Measurements from ENCODE around the gene PGM3. TPM values are rescaled to one million over a fixed set of nuclear protein-coding genes. Genes with fewer than 3 reads are reported as not detected.
A peak's percentile ranks its signal among the peaks of the same experiment; 100 is the strongest.

The PGM3 gene
- total and polyA plus RNA-seq, 5 experiments from 2014 or later, result 5.4 to 31.7 (median 8.4) TPM

DNA sequence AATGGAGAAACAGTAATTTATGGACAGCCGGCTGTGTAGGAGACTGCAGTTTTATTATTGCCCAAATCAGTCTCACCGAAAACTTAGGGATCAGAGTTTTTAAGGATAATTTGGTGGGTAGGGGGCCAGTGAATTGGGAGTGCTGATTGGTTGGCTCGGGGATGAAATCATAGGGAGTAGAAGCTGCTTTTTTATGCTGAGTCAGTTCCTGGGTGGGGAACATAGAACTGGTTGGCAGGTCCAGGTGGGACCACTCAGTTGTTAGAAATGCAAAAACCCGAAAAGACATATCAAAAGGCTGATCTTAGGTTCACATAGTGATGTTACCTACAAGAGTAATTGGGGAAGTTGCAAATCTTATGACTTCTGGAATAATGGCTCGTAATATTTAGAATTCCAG lies 66.3 kb downstream of the PGM3 start:
- ATAC-seq (no peak), DNase-seq (no peak)
- peaks cover 0 to 2% (median 0%) of the 10 kb centered on the region in 4 donors for H3K4me1 Mint-ChIP-seq
- POLR2A ChIA-PET, result no interaction called here
- H3K27ac Mint-ChIP-seq, result peak overlapping the region in 1 of 10 donors; percentile 81
- H3K9me3 Mint-ChIP-seq, result no peaks in the 10 kb centered on the region
- no peak overlapping the region for H3K4me3 Mint-ChIP-seq
- peaks cover 0 to 89% (median 32%) of the 10 kb centered on the region in 3 donors for H3K36me3 Mint-ChIP-seq
- H3K27me3 Mint-ChIP-seq, result no peaks in the 10 kb centered on the region

DNA sequence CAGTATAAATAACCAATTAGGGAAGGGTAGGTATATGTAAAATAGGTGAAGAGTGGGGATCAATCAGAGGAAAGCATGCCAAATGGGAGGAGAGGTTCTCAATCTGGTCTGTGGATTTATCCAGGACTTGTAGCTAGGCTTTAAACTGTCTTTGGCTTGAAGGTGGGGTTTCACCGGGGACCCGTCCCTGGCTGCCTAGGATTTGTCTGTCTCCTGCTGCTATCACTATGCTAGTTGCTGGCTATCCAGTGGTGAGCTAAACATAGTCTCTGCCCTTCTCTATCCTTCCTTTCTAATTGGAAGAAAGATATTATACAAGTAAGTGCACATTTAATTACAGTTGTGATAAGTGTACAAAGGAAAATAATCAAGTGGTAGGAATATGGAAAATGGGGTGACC lies 66.8 kb downstream of the PGM3 start:
- no peak for ATAC-seq
- peaks cover 0 to 85% (median 31%) of the 10 kb centered on the region in 3 donors for H3K36me3 Mint-ChIP-seq
- no peaks in the 10 kb centered on the region for H3K9me3 Mint-ChIP-seq

DNA sequence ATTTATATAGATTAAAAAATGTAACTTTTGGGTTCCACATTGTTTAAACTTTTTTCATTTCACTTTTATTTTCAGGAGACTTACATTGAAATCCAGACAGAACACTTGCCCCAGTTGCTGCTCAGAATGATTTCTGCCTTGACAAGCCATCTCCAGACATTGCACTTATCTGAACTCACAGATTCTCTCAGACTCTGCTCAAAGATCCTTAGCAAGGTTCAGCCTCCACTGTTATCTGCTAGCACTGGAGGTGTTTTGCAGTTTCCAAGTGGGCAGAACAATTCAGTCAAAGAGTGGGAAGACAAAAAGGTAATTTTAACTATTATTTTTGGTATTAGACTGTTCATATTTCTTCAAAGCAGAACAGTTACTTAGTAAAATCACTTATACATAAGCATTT lies 67.6 kb downstream of the PGM3 start:
- Mint-ChIP-seq H3K27ac (peak overlapping the region in 1 of 10 donors; percentile 64), H3K4me1 (peaks cover 0 to 2% (median 0%) of the 10 kb centered on the region in 4 donors), H3K27me3 (no peaks in the 10 kb centered on the region), H3K4me3 (no peak overlapping the region), H3K36me3 (peaks cover 0 to 82% (median 30%) of the 10 kb centered on the region in 3 donors), H3K9me3 (no peaks in the 10 kb centered on the region)
- POLR2A ChIA-PET, result no interaction called here
- DNase-seq, result no peak
- ATAC-seq, result no peak

More for the DNA sequence above, 66.8 kb downstream of the PGM3 start:
- no peak for DNase-seq
- Mint-ChIP-seq H3K27me3 (no peaks in the 10 kb centered on the region), H3K4me1 (peaks cover 0 to 2% (median 0%) of the 10 kb centered on the region in 4 donors), H3K4me3 (no peak overlapping the region), H3K27ac (peak overlapping the region in 2 of 10 donors; percentile 1 to 81)
- POLR2A ChIA-PET, result no interaction called here

DNA sequence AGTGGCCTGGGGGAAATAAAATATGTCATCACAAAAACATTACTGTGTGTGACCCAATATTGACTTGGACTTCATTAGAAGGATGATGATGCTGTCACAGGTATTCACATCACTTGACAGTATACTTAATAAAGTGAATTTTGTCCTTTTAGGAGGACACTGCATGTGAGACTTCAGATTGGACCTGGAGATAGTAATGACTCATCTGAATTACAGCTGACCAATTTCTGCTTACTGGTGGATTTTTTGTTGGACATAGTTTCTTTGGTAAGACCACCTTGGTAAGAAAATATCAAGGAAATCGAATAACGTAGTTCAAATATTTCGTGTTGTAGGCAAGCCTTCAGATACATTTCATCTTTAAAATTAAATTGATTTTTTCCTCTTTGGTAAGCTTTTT lies 68.5 kb downstream of the PGM3 start:
- Mint-ChIP-seq H3K9me3 (no peaks in the 10 kb centered on the region), H3K27me3 (no peaks in the 10 kb centered on the region), H3K36me3 (peaks cover 1 to 78% (median 30%) of the 10 kb centered on the region in 3 donors), H3K4me3 (no peak overlapping the region), H3K4me1 (peaks cover 0 to 2% (median 0%) of the 10 kb centered on the region in 4 donors), H3K27ac (peak overlapping the region in 2 of 10 donors; percentile 61 to 73)
- no peak for DNase-seq
- ATAC-seq, result no peak
- POLR2A ChIA-PET, result no interaction called here

DNA sequence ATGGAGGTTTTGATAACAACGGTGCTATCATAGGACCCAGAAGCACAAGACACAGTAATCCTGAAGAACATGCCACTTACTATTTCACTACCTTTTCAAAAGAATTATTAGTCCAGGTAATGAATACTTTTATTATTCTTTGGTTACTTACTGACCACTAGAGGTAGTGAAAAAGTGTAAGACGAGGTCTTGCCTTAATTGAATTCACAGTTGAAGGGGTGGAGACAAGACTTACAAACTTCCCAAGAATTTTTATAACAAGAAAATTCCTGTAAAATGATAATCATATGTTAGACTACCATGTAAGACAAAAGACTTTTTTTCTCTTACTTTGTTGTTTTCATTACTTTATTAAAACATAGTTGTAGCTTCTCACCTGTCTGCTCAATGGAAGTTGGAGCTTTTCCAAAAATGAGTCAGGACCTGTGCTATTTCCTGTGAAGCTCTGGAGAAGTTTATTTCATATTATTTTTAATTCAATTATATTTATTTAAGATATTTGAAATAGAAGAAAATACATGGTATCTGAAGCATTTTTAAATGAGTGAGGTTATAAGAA lies 73.2 kb downstream of the PGM3 start:
- ATAC-seq, result no peak
- DNase-seq, result no peak
- POLR2A ChIA-PET, result no interaction called here
- no peaks in the 10 kb centered on the region for H3K9me3 Mint-ChIP-seq
- no peak overlapping the region for H3K4me3 Mint-ChIP-seq
- no peaks in the 10 kb centered on the region for H3K4me1 Mint-ChIP-seq
- no peaks in the 10 kb centered on the region for H3K27me3 Mint-ChIP-seq
- peak overlapping the region in 1 of 10 donors; percentile 26 for H3K27ac Mint-ChIP-seq
- H3K36me3 Mint-ChIP-seq, result peaks cover 10 to 56% (median 24%) of the 10 kb centered on the region in 3 donors

DNA sequence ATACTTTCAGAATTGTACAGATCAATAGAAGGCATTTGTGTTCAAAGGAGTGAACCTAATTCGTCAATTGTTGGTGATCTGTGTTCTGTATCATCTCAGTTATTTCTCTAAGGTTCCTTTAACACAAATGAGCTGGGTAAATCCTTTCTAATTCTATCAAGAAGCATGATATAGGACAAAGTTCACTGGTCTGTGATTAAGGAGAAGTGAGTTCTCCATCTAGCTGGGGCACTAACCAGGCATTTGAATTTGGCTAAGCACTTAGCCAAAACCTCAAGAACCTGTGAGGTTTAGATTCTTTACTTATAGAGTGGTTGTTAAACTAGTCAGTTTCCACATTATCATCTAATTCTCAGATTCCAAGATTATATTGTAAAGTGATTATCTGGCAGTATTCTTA lies 75.3 kb downstream of the PGM3 start:
- Mint-ChIP-seq H3K36me3 (peaks cover 10 to 45% (median 21%) of the 10 kb centered on the region in 3 donors), H3K4me1 (no peaks in the 10 kb centered on the region), H3K27ac (no peak overlapping the region), H3K27me3 (no peaks in the 10 kb centered on the region), H3K9me3 (no peaks in the 10 kb centered on the region), H3K4me3 (no peak overlapping the region)
- ATAC-seq (no peak), DNase-seq (no peak)
- POLR2A ChIA-PET, result no interaction called here

Other genes starting within 250 kb of the PGM3 start
- 10 to 100 TPM in 1 of 2 experiments, 1 to 10 TPM in 1; 8.1 to 16.5 TPM for gene UBE3D, start 127.4 kb downstream of the PGM3 start, total RNA-seq
- gene UBE3D, start 127.4 kb downstream of the PGM3 start, polyA plus RNA-seq, result 10 to 100 TPM in 1 of 3 donors, 1 to 10 TPM in 2; 3.8 to 10.3 (median 7.4) TPM
- 10 to 100 TPM; 33.6 to 33.8 TPM for gene DOP1A, start 125.6 kb downstream of the PGM3 start, total RNA-seq
- gene DOP1A, start 125.6 kb downstream of the PGM3 start, polyA plus RNA-seq, result 1 to 10 TPM; 2.2 to 4.4 (median 2.9) TPM
- 1 to 10 TPM; 5.1 to 6.1 TPM for gene RWDD2A, start 92 bp upstream of the PGM3 start, total RNA-seq
- 1 to 10 TPM; 2.0 to 3.5 (median 2.5) TPM for gene RWDD2A, start 92 bp upstream of the PGM3 start, polyA plus RNA-seq
- gene ME1, start 237.8 kb upstream of the PGM3 start, total RNA-seq, result under 1 TPM in 1 of 2 experiments, not detected in 1; 0.11 TPM
- not detected for gene ME1, start 237.8 kb upstream of the PGM3 start, polyA plus RNA-seq

Data from naive thymus-derived CD8-positive, alpha-beta T cell (primary cell).